Fibroblast of pulmonary artery (primary cell): ENCODE measurements around the gene RPS6KC1.

ENCODE experiments used
- DNase-seq: peaks from one replicate; pipeline ENCODE4 v3.0.0-alpha.2; 2010; ENCODE audit warnings: low read depth
- H3K4me3 ChIP-seq: replicated peaks from 2 replicates; pipeline ENCODE4 v1.5.1; 2011; ENCODE audit warnings: low read depth, mild to moderate bottlenecking, control low read depth, low read length, moderate library complexity
- TF ChIP-seq, protein P1 (sequence below): IDR thresholded peaks from 2 replicates; pipeline ENCODE4 v1.5.1; 2011; ENCODE audit warnings: mild to moderate bottlenecking, control low read depth, low read length, inconsistent platforms; ENCODE audit errors: missing control alignments

The RPS6KC1 gene

DNA sequence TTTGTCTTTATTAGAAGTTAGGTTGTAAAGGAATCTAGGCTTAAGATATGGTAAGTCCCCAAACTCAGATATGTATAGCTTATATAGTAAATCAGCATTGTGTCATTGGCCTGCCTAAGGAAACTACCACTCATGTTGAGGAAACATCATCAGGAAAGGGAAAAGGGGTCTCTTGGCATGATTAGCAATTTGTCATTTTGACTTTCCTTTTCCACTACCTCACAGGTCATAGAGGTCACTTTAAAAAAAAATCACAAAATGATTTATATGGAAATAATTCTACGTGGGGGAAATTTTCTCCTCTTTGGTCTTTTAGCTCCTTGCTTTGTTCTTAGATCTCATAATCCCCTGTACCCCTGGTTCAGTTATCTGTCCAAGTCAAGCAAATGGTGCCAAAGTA, 213.5 kb downstream of the RPS6KC1 start:
- DNase-seq: no peak
- H3K4me3 ChIP-seq: no peak overlapping the region
- TF ChIP-seq, protein P1, sequence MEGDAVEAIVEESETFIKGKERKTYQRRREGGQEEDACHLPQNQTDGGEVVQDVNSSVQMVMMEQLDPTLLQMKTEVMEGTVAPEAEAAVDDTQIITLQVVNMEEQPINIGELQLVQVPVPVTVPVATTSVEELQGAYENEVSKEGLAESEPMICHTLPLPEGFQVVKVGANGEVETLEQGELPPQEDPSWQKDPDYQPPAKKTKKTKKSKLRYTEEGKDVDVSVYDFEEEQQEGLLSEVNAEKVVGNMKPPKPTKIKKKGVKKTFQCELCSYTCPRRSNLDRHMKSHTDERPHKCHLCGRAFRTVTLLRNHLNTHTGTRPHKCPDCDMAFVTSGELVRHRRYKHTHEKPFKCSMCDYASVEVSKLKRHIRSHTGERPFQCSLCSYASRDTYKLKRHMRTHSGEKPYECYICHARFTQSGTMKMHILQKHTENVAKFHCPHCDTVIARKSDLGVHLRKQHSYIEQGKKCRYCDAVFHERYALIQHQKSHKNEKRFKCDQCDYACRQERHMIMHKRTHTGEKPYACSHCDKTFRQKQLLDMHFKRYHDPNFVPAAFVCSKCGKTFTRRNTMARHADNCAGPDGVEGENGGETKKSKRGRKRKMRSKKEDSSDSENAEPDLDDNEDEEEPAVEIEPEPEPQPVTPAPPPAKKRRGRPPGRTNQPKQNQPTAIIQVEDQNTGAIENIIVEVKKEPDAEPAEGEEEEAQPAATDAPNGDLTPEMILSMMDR: no peak

DNA sequence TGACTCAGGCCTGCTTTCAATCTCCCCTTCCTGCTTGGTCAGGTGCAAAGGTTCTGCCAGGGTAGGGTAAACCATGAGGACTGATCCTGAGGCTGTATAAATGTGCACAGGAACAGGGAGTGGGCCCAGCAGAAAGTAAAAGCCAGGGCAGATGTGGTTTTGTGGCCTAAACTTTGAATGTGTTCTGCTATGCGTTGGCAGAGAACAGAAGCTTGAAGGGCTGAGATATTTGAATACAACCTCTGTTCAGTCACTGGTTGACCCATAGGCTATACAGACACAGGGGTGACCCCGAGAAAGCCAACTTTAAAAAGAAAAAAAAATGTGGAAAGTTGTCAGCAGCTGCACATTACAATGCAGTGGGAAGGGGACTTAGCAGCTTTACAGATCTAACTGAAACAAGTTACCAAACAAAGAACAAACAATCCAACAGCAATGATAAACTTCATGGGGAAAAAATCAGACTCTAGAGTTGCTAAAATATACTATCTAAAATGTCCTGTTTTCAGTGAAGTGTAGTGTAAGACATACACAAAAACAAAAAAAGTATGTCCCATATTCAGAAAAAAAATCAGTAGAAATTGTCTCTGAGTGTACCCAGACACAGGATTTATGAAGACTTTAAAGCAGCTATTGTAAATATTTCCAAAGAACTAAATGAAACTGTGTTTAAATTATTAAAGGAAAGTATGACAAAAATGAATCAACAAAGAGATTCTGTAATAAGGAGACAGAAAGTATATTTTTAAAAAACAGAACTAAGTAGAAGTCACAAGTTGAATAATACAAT, 216.1 kb downstream of the RPS6KC1 start:
- no peak for DNase-seq
- TF ChIP-seq, protein P1: no peak
- H3K4me3 ChIP-seq: no peak overlapping the region

DNA sequence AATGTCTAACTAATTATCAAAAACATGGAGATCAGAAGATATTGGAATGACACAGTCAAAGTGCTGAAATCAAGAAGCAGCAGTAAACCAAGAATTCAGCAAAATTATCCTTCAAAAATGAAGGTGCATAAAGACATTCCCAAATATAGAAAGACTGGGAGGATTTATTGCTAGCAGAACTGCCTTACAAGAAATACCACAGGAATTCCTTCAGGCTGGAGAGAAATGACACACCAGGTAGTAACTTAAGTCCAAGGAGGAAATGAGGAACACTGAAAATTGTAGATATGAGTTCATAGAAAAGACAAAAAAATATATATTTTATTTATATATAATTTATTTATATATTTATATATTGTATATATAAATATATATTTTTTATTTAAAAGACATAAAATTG, 217.2 kb downstream of the RPS6KC1 start:
- peak; percentile 27 for DNase-seq
- no peak overlapping the region for H3K4me3 ChIP-seq
- TF ChIP-seq, protein P1: no peak

DNA sequence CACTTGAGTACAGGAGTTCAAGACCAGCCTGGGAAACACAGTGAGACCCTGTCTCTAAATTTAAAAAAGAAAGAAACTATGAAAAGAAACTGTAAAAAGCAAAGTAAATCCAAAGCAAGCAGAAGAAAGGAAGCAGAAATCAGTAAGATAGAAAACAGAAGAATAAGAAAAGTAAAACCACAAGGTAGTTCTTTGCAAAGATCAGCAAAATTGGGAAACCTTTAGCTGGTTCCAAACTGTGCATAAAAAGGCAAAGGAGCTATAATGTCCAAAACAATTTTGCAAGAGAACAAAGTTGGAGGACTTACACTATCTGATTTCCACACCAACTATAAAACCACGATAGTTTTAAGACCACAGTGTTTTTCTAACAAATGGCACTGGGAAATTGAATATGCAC, 218.8 kb downstream of the RPS6KC1 start:
- H3K4me3 ChIP-seq: no peak overlapping the region
- TF ChIP-seq, protein P1: no peak
- no peak for DNase-seq

DNA sequence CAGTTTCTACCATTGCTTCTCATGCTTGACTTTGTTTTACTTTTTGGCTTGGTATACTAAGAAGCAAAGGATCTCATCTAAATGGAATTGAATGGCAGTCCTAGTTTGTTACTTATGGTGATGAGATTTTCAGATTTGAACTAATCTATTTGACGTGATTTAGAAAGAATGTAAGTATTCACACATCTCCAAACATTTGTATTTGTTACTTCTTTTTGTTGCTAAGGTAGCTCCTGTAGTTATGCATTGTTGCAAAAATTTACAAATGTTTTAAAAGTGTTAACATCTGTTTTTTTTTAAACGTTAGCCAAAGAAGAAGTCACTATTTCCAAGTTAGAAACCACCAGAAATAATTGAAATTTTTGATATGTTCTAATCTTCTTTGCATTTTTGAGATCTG, 222.5 kb downstream of the RPS6KC1 start:
- no peak overlapping the region for H3K4me3 ChIP-seq
- TF ChIP-seq, protein P1: no peak
- no peak for DNase-seq

DNA sequence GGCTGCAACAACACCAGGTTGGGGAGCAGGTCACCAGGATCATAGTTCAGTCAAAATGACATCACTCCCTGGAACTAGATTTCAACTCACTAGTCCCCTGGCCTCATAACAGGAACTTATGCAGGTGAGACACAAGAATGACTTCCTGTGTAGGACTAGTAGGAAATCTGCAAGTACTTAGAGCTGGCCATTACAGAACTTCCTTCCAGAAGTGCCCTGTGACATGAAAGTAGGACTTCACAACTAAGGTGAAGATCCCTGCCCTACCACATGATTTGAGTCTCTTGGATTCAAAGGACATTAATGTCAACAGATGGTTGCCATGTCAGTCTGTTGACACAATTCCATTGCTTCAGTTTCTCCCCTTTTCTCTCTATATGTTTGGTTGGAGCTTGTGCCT, 223.1 kb downstream of the RPS6KC1 start:
- no peak for DNase-seq
- no peak overlapping the region for H3K4me3 ChIP-seq
- TF ChIP-seq, protein P1: no peak

DNA sequence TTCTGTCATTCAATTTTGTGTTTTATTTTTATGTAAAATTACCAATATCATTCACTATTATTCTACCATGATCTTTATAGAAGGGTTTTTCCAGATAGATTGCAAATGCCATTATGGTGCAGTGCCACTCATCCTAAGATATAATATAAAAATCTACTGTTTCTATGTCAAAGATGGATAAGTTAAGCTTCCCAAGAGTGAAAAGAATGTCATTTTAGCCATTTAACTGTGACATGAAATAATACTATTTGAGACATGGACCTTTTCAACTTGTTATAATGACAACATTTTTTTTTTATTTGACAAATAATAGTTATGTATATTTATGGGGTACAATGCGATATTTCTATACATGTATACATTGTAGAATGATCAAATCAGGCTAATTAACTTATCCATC, 224.3 kb downstream of the RPS6KC1 start:
- no peak overlapping the region for H3K4me3 ChIP-seq
- no peak for DNase-seq
- TF ChIP-seq, protein P1: no peak
